ENCODE results near the gene THADA.
"Not testable (repeated sequence)": the region's sequence is repeated elsewhere in the genome, so short reads cannot be mapped to it uniquely, and the experiment has no call there.

Gene THADA

GRCh38 chr2:43610361-43610760 lies 14.5 kb upstream of the THADA start:
- no peak for TF ChIP-seq CTCF (conservative IDR thresholded peaks at IDR 0.05; ENCODE audit: low read depth, low read length)
- no peak for DNase-seq (ENCODE audit: low read depth)
- no peak overlapping the region for H3K4me3 ChIP-seq (ENCODE audit: low read depth, low read length)

- H3K4me3 ChIP-seq (ENCODE audit: low read depth, low read length), result no peak overlapping the region
- peak; percentile 68 for DNase-seq (ENCODE audit: low read depth)
- peak; percentile 73 for TF ChIP-seq CTCF (conservative IDR thresholded peaks at IDR 0.05; ENCODE audit: low read depth, low read length)
Observed at GRCh38 chr2:43609290-43609918, 13.6 kb upstream of the THADA start.

- DNase-seq (ENCODE audit: low read depth), result peak; percentile 19
- no peak overlapping the region for H3K4me3 ChIP-seq (ENCODE audit: low read depth, low read length)
- TF ChIP-seq CTCF (conservative IDR thresholded peaks at IDR 0.05; ENCODE audit: low read depth, low read length), result no peak
Observed at GRCh38 chr2:43605851-43606250, 10.0 kb upstream of the THADA start.

GRCh38 chr2:43605079-43605655 lies 9.3 kb upstream of the THADA start:
- TF ChIP-seq CTCF (conservative IDR thresholded peaks at IDR 0.05; ENCODE audit: low read depth, low read length), result peak; percentile 82
- peak; percentile 83 for DNase-seq (ENCODE audit: low read depth)
- no peak overlapping the region for H3K4me3 ChIP-seq (ENCODE audit: low read depth, low read length)

- H3K4me3 ChIP-seq (ENCODE audit: low read depth, low read length), result no peak overlapping the region
- TF ChIP-seq CTCF (conservative IDR thresholded peaks at IDR 0.05; ENCODE audit: low read depth, low read length), result no peak
- no peak for DNase-seq (ENCODE audit: low read depth)
Observed at GRCh38 chr2:43604674-43605073, 8.8 kb upstream of the THADA start.

GRCh38 chr2:43600596-43600995 lies 4.8 kb upstream of the THADA start:
- not testable (repeated sequence) for H3K4me3 ChIP-seq (ENCODE audit: low read depth, low read length); DNase-seq (ENCODE audit: low read depth)

- peak overlapping the region; percentile 96 for H3K4me3 ChIP-seq (ENCODE audit: low read depth, low read length)
- no peak for TF ChIP-seq CTCF (conservative IDR thresholded peaks at IDR 0.05; ENCODE audit: low read depth, low read length)
- no peak for DNase-seq (ENCODE audit: low read depth)
Observed at GRCh38 chr2:43594875-43595274, 963 bp downstream of the THADA start.
